Measurements from ENCODE around the gene LPP. TPM values are rescaled to one million over a fixed set of nuclear protein-coding genes. Genes with fewer than 3 reads are reported as not detected.

LPP gene
- total and polyA plus RNA-seq, 9 of the 15 experiments (the other 6 are each of a cell fraction or from before 2014, with no cell fraction given), result 0.07 to 0.18 TPM; not detected in 7

DNA sequence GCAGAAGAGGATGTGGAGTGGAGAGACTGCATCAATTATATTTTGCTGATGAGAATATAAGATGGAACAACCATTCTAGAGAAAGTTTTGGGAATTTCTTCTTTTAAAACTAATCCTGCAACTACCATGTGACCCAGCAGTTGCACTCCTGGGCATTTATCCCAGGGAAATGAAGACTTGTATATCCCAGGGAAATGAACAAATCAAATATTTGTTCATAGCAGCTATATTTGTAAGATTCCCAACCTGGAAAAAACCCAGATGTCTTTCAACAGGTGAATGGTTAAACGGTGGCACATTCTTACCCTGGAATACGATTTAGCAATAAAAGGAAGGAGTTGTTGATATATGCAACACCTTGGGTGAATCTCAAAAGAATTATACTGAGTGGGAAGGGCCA is 632.5 kb downstream of the LPP start:
- in situ Hi-C loops (cut with MboI), result no loop called here

More for the DNA sequence above, 632.5 kb downstream of the LPP start:
- Histone ChIP-seq H3K4me3 (no peak overlapping the region), H3K4me2 (ENCODE audit: insufficient read depth, low read length) (no peak overlapping the region), H3K9me3 (replicated peaks; ENCODE audit: control insufficient read depth, insufficient read depth, low read depth, low read length) (no peaks in the 10 kb centered on the region), H3K9me1 (ENCODE audit: control insufficient read depth, insufficient read depth, low read length) (no peaks in the 10 kb centered on the region), H3K79me2 (ENCODE audit: control insufficient read depth, insufficient read depth, low read length) (no peaks in the 10 kb centered on the region), H3K4me1 (replicated peaks in 1 of 2; ENCODE audit: control insufficient read depth in 2 of 2, insufficient read depth in 2 of 2, low read length in 2 of 2) (no peaks in the 10 kb centered on the region), H3K27ac (ENCODE audit: extremely low read depth, low read depth, low read length) (no peak overlapping the region), H2AFZ (ENCODE audit: low read depth, low read length) (no peak overlapping the region), H3K36me3 (ENCODE audit: control insufficient read depth, insufficient read depth, low read length) (no peaks in the 10 kb centered on the region), H3K9ac (ENCODE audit: insufficient read depth in 1 of 2, low read depth in 2 of 2, low read length in 2 of 2) (no peak overlapping the region), H3K27me3 (ENCODE audit: control insufficient read depth in 2 of 2, insufficient read depth in 2 of 2, low read length in 2 of 2) (no peaks in the 10 kb centered on the region), H4K20me1 (replicated peaks; ENCODE audit: control insufficient read depth, insufficient read depth, low read length) (no peaks in the 10 kb centered on the region)
- ATAC-seq (no peak), FAIRE-seq (no peak), DNase-seq (ENCODE audit: extremely low read depth in 1 of 4, low spot score in 3 of 4) (no peak)
- TF ChIP-seq, protein P1, sequence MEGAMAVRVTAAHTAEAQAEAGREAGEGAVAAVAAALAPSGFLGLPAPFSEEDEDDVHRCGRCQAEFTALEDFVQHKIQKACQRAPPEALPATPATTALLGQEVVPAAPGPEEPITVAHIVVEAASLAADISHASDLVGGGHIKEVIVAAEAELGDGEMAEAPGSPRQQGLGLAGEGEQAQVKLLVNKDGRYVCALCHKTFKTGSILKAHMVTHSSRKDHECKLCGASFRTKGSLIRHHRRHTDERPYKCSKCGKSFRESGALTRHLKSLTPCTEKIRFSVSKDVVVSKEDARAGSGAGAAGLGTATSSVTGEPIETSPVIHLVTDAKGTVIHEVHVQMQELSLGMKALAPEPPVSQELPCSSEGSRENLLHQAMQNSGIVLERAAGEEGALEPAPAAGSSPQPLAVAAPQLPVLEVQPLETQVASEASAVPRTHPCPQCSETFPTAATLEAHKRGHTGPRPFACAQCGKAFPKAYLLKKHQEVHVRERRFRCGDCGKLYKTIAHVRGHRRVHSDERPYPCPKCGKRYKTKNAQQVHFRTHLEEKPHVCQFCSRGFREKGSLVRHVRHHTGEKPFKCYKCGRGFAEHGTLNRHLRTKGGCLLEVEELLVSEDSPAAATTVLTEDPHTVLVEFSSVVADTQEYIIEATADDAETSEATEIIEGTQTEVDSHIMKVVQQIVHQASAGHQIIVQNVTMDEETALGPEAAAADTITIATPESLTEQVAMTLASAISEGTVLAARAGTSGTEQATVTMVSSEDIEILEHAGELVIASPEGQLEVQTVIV (CRISPR knock-in tag; IDR thresholded peaks at IDR 0.05; ENCODE audit: borderline replicate concordance), result no peak
- no peak for TF ChIP-seq HCFC1 (IDR thresholded peaks at IDR 0.05; ENCODE audit: low read depth, low read length)
- TF ChIP-seq NRF1 (conservative IDR thresholded peaks at IDR 0.05 in 1 of 2, IDR thresholded peaks at IDR 0.05 in 1 of 2), result no peak
- no peak for TF ChIP-seq HEY1 (CRISPR knock-in tag; IDR thresholded peaks at IDR 0.05; ENCODE audit: borderline replicate concordance)
- no peak for TF ChIP-seq FOXP1 (CRISPR knock-in tag; IDR thresholded peaks at IDR 0.05)
- TF ChIP-seq, protein P2, sequence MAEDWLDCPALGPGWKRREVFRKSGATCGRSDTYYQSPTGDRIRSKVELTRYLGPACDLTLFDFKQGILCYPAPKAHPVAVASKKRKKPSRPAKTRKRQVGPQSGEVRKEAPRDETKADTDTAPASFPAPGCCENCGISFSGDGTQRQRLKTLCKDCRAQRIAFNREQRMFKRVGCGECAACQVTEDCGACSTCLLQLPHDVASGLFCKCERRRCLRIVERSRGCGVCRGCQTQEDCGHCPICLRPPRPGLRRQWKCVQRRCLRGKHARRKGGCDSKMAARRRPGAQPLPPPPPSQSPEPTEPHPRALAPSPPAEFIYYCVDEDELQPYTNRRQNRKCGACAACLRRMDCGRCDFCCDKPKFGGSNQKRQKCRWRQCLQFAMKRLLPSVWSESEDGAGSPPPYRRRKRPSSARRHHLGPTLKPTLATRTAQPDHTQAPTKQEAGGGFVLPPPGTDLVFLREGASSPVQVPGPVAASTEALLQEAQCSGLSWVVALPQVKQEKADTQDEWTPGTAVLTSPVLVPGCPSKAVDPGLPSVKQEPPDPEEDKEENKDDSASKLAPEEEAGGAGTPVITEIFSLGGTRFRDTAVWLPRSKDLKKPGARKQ (CRISPR knock-in tag; IDR thresholded peaks at IDR 0.05), result no peak
- TF ChIP-seq SAFB2 (IDR thresholded peaks at IDR 0.05; ENCODE audit: borderline replicate concordance, low read depth, low read length, severe bottlenecking), result no peak
- no peak for TF ChIP-seq WHSC1 (IDR thresholded peaks at IDR 0.05; ENCODE audit: low read length)
- TF ChIP-seq E2F5 (CRISPR knock-in tag; IDR thresholded peaks at IDR 0.05), result no peak
- no peak for TF ChIP-seq FOXK1 (CRISPR knock-in tag; IDR thresholded peaks at IDR 0.05; ENCODE audit: borderline replicate concordance)
- no peak for TF ChIP-seq ZNF79 (CRISPR knock-in tag; IDR thresholded peaks at IDR 0.05; ENCODE audit: low read depth)
- no peak for TF ChIP-seq ZNF764 (CRISPR knock-in tag; IDR thresholded peaks at IDR 0.05; ENCODE audit: low read depth)
- no peak for TF ChIP-seq ZNF57 (CRISPR knock-in tag; IDR thresholded peaks at IDR 0.05)
- no peak for TF ChIP-seq PHB2 (IDR thresholded peaks at IDR 0.05; ENCODE audit: low read depth)
- TF ChIP-seq E2F3 (CRISPR knock-in tag; IDR thresholded peaks at IDR 0.05), result no peak
- intact Hi-C loops (cut with micrococcal nuclease), result no loop called here
- BruUV-seq (replicated peaks), result no TSS peak
- CTCF ChIA-PET (ENCODE audit: low intra/inter-chr PET ratio), result no interaction called here
- POLR2A ChIA-PET, result no interaction called here
- 0% methylated on average over 2 of the region's 2 CpGs for WGBS (ENCODE audit: insufficient coverage, low coverage, missing lambda C conversion rate)

Measured in K562 (cell line).